SK-N-MC (cell line): ENCODE results near the gene KCNT2.

ENCODE experiments used
- EZH2 ChIP-seq: fragments of 200-600 bp; sonication (generic); IDR thresholded peaks from one replicate; pipeline ENCODE4 v1.6.1; 2017; ENCODE audit warnings: antibody characterized with exemption
- POLR2AphosphoS5 ChIP-seq: IDR thresholded peaks from 2 replicates; pipeline ENCODE4 v1.6.1; 2012; ENCODE audit warnings: mild to moderate bottlenecking, low read depth, low read length, borderline replicate concordance

DNA sequence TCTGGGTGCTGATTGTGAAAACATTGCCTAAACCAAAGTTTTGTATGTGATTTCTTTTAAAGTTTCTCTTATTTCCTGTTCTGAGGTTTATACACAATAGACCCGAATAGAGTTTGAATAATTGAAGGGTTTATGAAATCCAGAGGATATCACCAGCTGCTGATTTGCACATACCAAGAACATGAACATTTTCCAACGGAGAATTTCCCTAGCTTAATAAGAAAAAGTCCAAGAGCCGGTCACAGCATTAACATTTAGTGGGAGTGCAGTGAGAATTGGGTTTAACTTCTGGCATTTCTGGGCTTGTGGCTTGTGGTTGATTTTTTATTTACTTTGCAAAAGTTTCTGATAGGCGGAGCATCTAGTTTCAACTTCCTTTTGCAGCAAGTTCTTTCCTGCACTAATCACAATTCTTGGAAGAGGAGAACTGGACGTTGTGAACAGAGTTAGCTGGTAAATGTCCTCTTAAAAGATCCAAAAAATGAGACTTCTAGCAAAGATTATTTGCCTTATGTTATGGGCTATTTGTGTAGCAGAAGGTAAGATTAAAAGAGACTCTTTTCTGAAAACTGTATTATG lies 43.5 kb upstream of the KCNT2 start, which contains the start of gene CFH:
- TF ChIP-seq POLR2AphosphoS5 (no peak; the same call in 1 of the 2 replicates), EZH2 (no peak)
